Ishikawa (cell line): ENCODE data around the gene SLC26A4.

ENCODE experiments used
- EGR1 ChIP-seq: IDR thresholded peaks from 2 replicates; pipeline ENCODE4 v1.6.1; 2012
- TAF1 ChIP-seq: IDR thresholded peaks from 2 replicates; pipeline ENCODE4 v1.6.1; 2012; ENCODE audit warnings: low read depth, mild to moderate bottlenecking
- YY1 ChIP-seq: IDR thresholded peaks from 2 replicates; pipeline ENCODE4 v1.6.1; 2012; ENCODE audit warnings: low read depth
- TF ChIP-seq, protein P1 (sequence below): IDR thresholded peaks from 2 replicates; pipeline ENCODE4 v1.6.1; 2012

DNA sequence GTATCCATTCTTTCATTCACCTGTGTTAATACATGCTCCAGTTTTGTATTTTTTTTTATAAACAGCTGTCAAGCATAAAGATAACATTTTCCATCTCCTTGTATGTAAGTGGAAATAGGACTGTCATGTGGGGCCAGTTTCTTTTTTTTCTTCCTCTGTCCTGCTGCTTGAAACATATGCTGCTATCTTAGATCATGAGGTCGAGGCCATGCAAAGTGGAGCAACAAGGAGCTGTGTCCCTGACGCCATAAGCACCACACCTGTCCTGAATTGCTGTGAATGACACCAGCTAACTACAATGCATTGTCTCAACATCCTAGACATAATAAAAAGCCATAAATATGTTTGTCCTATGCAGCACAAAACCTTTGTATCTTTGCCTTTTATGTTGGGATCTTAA, 37.7 kb upstream of the SLC26A4 start:
- TF ChIP-seq, protein P1, sequence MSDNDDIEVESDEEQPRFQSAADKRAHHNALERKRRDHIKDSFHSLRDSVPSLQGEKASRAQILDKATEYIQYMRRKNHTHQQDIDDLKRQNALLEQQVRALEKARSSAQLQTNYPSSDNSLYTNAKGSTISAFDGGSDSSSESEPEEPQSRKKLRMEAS: no peak
- TF ChIP-seq EGR1 (no peak), TAF1 (no peak), YY1 (no peak)
